ENCODE measurements around the gene MGARP. TPM values are rescaled to one million over a fixed set of nuclear protein-coding genes. Genes with fewer than 3 reads are reported as not detected.

The MGARP gene
- total RNA-seq, 1 experiment from 2014 or later = 0.22 TPM

- POLR2A ChIA-PET = no interaction called here
- Histone ChIP-seq H3K79me2 (ENCODE audit: insufficient read depth, low read length) (no peaks in the 10 kb centered on the region), H3K9me3 (ENCODE audit: control insufficient read depth in 1 of 2, insufficient read depth in 1 of 2, low read depth in 1 of 2, low read length in 2 of 2) (no peaks in the 10 kb centered on the region), H3K4me1 (ENCODE audit: control insufficient read depth in 1 of 2, insufficient read depth in 2 of 2, low read length in 2 of 2) (peaks cover 2 to 3% of the 10 kb centered on the region in 2 experiments; a peak in 2 of 4 replicates), H3K4me2 (ENCODE audit: low read length) (no peak overlapping the region), H2AFZ (ENCODE audit: low read depth, low read length, poor library complexity, severe bottlenecking) (no peak overlapping the region), H3K9me2 (ENCODE audit: insufficient read depth) (no peaks in the 10 kb centered on the region), H3K9ac (ENCODE audit: low read length) (no peak overlapping the region), H3K4me3 (replicated peaks in 1 of 2; ENCODE audit: low read depth in 1 of 2, low read length in 2 of 2) (no peak overlapping the region), H4K20me1 (ENCODE audit: insufficient read depth) (no peaks in the 10 kb centered on the region), H3K27ac (ENCODE audit: low read depth, low read length) (no peak overlapping the region), H3K36me3 (ENCODE audit: control insufficient read depth in 1 of 2, insufficient read depth in 2 of 2, low read length in 2 of 2) (no peaks in the 10 kb centered on the region), H3K27me3 (ENCODE audit: insufficient read depth, low read length) (no peaks in the 10 kb centered on the region)
- no peak for DNase-seq (ENCODE audit: low read depth, low spot score)
- TF ChIP-seq CTCF (IDR thresholded peaks at IDR 0.05 in 2 of 3, conservative IDR thresholded peaks at IDR 0.05 in 1 of 3; ENCODE audit: borderline replicate concordance in 1 of 3, insufficient read depth in 1 of 3, low read depth in 2 of 3, low read length in 2 of 3) = no peak
- no peak for TF ChIP-seq ATF3 (IDR thresholded peaks at IDR 0.05)
- no peak for TF ChIP-seq CEBPB (IDR thresholded peaks at IDR 0.05; ENCODE audit: low read depth)
- TF ChIP-seq JUND (IDR thresholded peaks at IDR 0.05) = no peak
- TF ChIP-seq YY1 (IDR thresholded peaks at IDR 0.05; ENCODE audit: extremely low read depth, insufficient replicate concordance, low read depth, low read length) = no peak
- no peak for TF ChIP-seq ELF1 (IDR thresholded peaks at IDR 0.05; ENCODE audit: borderline replicate concordance, low read depth)
- no peak for TF ChIP-seq POLR2A (IDR thresholded peaks at IDR 0.05; ENCODE audit: borderline replicate concordance, extremely low read depth, insufficient read depth, insufficient read length)
- TF ChIP-seq CBX3 (IDR thresholded peaks at IDR 0.05; ENCODE audit: low read depth) = no peak
- no peak for TF ChIP-seq POLR2AphosphoS5 (IDR thresholded peaks at IDR 0.05; ENCODE audit: low read depth, low read length)
- TF ChIP-seq EGR1 (IDR thresholded peaks at IDR 0.05; ENCODE audit: low read depth) = no peak
- TF ChIP-seq SRF (IDR thresholded peaks at IDR 0.05; ENCODE audit: low read depth) = no peak
- no peak for TF ChIP-seq TCF7L2 (IDR thresholded peaks at IDR 0.05; ENCODE audit: borderline replicate concordance, extremely low read depth, insufficient read depth, insufficient read length)
- no peak for TF ChIP-seq RAD21 (IDR thresholded peaks at IDR 0.05; ENCODE audit: low read depth)
- intact Hi-C loops (cut with micrococcal nuclease) = no loop called here
- RAD21 ChIA-PET (ENCODE audit: low non-redundant PET in 1 of 2, low total read pairs in 2 of 2, uncharacterized antibody in 2 of 2, unreplicated experiment in 2 of 2) = no interaction called here
- ATAC-seq = no peak
- BruUV-seq (replicated peaks) = no TSS peak
- CTCF ChIA-PET = no interaction called here
Observed at GRCh38 chr4:139234253-139234652, 45.8 kb downstream of the MGARP start.

Measured in HCT116 (cell line).